Measurements from ENCODE around the gene PARD3.

Gene PARD3

DNA sequence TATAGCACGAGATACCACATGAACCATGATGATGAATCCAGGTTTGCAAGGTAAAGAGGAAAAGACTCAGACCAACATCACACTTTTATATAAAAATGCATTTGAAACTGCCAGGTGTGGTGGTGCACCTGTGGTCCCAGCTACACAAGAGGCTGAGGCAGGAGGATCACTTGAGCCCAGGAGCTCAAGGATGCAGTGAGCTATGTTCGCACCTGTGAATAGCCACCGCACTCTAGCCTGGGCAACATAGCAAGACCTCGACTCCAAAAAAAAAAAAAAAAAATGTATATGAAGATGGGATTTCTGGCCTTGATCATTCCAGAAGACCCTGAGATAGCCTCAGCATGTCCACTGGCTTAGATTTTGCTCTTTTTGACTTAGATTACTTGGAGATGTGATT lies 161.6 kb downstream of the PARD3 start:
- H3K9me3 ChIP-seq = no peaks in the 10 kb centered on the region
- H3K27ac ChIP-seq = no peak overlapping the region
- TF ChIP-seq, protein P1, sequence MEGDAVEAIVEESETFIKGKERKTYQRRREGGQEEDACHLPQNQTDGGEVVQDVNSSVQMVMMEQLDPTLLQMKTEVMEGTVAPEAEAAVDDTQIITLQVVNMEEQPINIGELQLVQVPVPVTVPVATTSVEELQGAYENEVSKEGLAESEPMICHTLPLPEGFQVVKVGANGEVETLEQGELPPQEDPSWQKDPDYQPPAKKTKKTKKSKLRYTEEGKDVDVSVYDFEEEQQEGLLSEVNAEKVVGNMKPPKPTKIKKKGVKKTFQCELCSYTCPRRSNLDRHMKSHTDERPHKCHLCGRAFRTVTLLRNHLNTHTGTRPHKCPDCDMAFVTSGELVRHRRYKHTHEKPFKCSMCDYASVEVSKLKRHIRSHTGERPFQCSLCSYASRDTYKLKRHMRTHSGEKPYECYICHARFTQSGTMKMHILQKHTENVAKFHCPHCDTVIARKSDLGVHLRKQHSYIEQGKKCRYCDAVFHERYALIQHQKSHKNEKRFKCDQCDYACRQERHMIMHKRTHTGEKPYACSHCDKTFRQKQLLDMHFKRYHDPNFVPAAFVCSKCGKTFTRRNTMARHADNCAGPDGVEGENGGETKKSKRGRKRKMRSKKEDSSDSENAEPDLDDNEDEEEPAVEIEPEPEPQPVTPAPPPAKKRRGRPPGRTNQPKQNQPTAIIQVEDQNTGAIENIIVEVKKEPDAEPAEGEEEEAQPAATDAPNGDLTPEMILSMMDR (IDR thresholded peaks at IDR 0.05) = no peak
- H3K4me3 ChIP-seq = no peak overlapping the region
- H3K4me1 ChIP-seq = peaks cover 0 to 5% (median 0%) of the 10 kb centered on the region in 4 donors
- no peak for DNase-seq
- H3K27me3 ChIP-seq = no peaks in the 10 kb centered on the region
- no peaks in the 10 kb centered on the region for H3K36me3 ChIP-seq
- intact Hi-C loops (cut with DNase I; ENCODE audit: low total_unique reads) = no loop called here

- Histone ChIP-seq H3K27ac (no peak overlapping the region), H3K4me3 (no peak overlapping the region), H3K36me3 (no peaks in the 10 kb centered on the region), H3K27me3 (no peaks in the 10 kb centered on the region), H3K9me3 (no peaks in the 10 kb centered on the region), H3K4me1 (peaks cover 0 to 5% (median 0%) of the 10 kb centered on the region in 4 donors)
- TF ChIP-seq, protein P1 (IDR thresholded peaks at IDR 0.05) = no peak
- DNase-seq = no peak
- intact Hi-C loops (cut with DNase I; ENCODE audit: low total_unique reads) = no loop called here
Observed at GRCh38 chr10:34651416-34652195, 163.5 kb downstream of the PARD3 start.

DNA sequence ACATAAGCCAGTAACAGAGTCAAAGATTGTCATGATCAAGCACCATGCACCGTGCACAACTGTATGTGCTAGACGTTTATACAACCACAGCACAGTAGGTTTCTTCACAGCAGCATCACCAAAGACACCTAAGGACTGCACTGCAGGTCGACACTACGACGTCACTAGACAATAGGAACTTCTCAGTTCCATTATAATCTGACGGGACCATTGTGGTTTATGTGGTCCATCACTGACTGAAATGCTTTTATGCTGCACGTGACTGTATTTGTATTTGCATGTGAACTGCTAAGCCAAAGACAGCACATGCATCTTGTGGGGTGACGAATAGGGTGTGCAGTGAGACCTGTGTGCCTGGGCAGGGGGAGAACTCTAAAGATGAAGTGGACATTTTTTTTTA lies 164.9 kb downstream of the PARD3 start:
- no peak for DNase-seq
- Histone ChIP-seq H3K4me1 (peaks cover 0 to under 1% (median 0%) of the 10 kb centered on the region in 4 donors), H3K9me3 (no peaks in the 10 kb centered on the region), H3K27me3 (no peaks in the 10 kb centered on the region), H3K4me3 (no peak overlapping the region), H3K27ac (no peak overlapping the region), H3K36me3 (no peaks in the 10 kb centered on the region)
- TF ChIP-seq, protein P1 (IDR thresholded peaks at IDR 0.05) = no peak
- intact Hi-C loops (cut with DNase I; ENCODE audit: low total_unique reads) = no loop called here

DNA sequence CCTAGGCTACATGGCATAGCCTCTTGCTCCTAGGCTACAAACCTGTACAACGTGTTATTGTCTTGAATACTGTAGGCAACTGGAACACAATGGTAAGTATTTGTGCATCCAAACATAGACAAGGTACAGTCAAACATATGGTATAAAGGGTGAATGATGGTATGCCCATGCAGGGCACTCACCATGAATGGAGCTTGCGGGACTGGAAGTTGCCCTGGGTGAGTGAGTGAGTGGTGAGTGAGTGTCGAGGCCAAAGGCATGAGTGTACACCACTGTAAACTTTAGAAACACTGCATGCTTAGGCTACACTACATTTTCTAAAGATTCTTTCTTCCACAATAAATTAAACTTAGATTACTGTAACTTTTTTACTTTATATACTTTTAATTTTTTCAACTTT lies 165.7 kb downstream of the PARD3 start:
- no peak for DNase-seq
- Histone ChIP-seq H3K4me3 (no peak overlapping the region), H3K9me3 (no peaks in the 10 kb centered on the region), H3K36me3 (no peaks in the 10 kb centered on the region), H3K27ac (no peak overlapping the region), H3K4me1 (peaks cover 0 to 2% (median 0%) of the 10 kb centered on the region in 4 donors), H3K27me3 (no peaks in the 10 kb centered on the region)
- TF ChIP-seq, protein P1 (IDR thresholded peaks at IDR 0.05) = no peak
- intact Hi-C loops (cut with DNase I; ENCODE audit: low total_unique reads) = no loop called here

DNA sequence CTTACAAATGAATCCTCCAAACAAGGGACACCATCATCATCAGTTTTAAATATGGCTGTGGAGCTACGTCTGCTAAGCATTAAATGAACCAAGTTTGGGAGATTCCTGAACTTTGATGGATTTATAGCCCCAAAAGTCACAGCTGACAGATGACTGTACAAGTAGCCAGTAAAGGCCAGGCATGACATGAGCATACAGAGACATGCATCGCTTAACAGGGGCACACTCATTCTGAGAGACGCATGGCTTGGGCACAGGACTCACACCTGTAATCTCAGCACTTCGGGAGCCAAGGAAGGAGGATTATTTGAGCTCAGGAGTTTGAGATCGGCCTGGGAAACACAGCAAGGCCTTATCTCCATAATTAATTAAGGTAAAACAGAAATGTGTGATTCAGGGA lies 166.2 kb downstream of the PARD3 start:
- no peaks in the 10 kb centered on the region for H3K27me3 ChIP-seq
- no peaks in the 10 kb centered on the region for H3K9me3 ChIP-seq
- peaks cover 0 to 6% (median 0%) of the 10 kb centered on the region in 4 donors for H3K4me1 ChIP-seq
- TF ChIP-seq, protein P1 (IDR thresholded peaks at IDR 0.05) = no peak
- H3K27ac ChIP-seq = no peak overlapping the region
- no peak overlapping the region for H3K4me3 ChIP-seq
- intact Hi-C loops (cut with DNase I; ENCODE audit: low total_unique reads) = no loop called here
- no peaks in the 10 kb centered on the region for H3K36me3 ChIP-seq
- no peak for DNase-seq
